PC-3 (cell line): ENCODE measurements around the gene STK16. TPM values are rescaled to one million over a fixed set of nuclear protein-coding genes. Genes with fewer than 3 reads are reported as not detected.

Experiments used
- ATAC-seq: fragments of 200-7000 bp; cut with Tn5 transposase; 2 replicates; pipeline ENCODE4 v1.9.1; 2020; ENCODE audit warnings: mild to moderate bottlenecking, moderate library complexity
- BruUV-seq: library from RNA; stranded (reverse); fragments of 400-500 nt; replicated peaks from 2 replicates; lab custom pipeline; 2021; lab: Mats Ljungman, UMichigan
- CTCF ChIA-PET: fragments of 300-600 bp; sonication (Branson Sonifier 250); formaldehyde crosslinking; loops from one replicate; lab custom pipeline; 2022; ENCODE audit warnings: antibody characterized with exemption; lab: Charles Lee
- POLR2A ChIA-PET: fragments of 300-600 bp; sonication (Branson Sonifier 250); formaldehyde crosslinking; loops from one replicate; lab custom pipeline; 2022; ENCODE audit warnings: antibody characterized with exemption; ENCODE audit not compliant: unreplicated experiment; lab: Charles Lee
- DNase-seq: peaks from one replicate; pipeline ENCODE4 v3.0.0-alpha.2; 2015
- H2AFZ ChIP-seq: fragments of 300-600 bp; sonication (generic); 2 replicates; pipeline ENCODE4 v1.6.0; 2016; ENCODE audit warnings: antibody characterized with exemption, low read length
- H3F3A ChIP-seq: fragments of 300-600 bp; sonication (generic); one replicate; pipeline ENCODE4 v1.6.0; 2017; ENCODE audit warnings: antibody characterized with exemption, low read length, control low read depth, mild to moderate bottlenecking; ENCODE audit not compliant: unreplicated experiment
- H3K27ac ChIP-seq: fragments of 300-600 bp; sonication (generic); 2 replicates; pipeline ENCODE4 v1.5.1; 2016; ENCODE audit warnings: mild to moderate bottlenecking, low read length
- H3K27me3 ChIP-seq: fragments of 300-600 bp; sonication (generic); 2 replicates; pipeline ENCODE4 v1.6.1; 2016; ENCODE audit warnings: low read length, mixed read lengths
- H3K36me3 ChIP-seq: fragments of 300-600 bp; sonication (generic); 2 replicates; pipeline ENCODE4 v1.6.1; 2016; ENCODE audit warnings: low read depth, mixed run types, low read length, mixed read lengths
- H3K4me1 ChIP-seq: fragments of 300-600 bp; sonication (generic); 2 replicates; pipeline ENCODE4 v1.5.1; 2016; ENCODE audit warnings: low read length; ENCODE audit not compliant: insufficient read depth
- H3K4me2 ChIP-seq: fragments of 300-600 bp; sonication (generic); 2 replicates; pipeline ENCODE4 v1.6.0; 2016; ENCODE audit warnings: low read length
- H3K4me3 ChIP-seq: fragments of 300-600 bp; sonication (generic); 2 replicates; pipeline ENCODE4 v1.5.1; 2016; ENCODE audit warnings: mild to moderate bottlenecking, low read length, mixed read lengths
- H3K79me2 ChIP-seq: fragments of 300-600 bp; sonication (generic); 2 replicates; pipeline ENCODE4 v1.6.1; 2017; ENCODE audit warnings: low read length, mixed read lengths
- H3K9ac ChIP-seq: fragments of 300-600 bp; sonication (generic); 2 replicates; pipeline ENCODE4 v1.6.0; 2016; ENCODE audit warnings: mild to moderate bottlenecking, low read length
- H3K9me2 ChIP-seq: fragments of 300-600 bp; sonication (generic); replicated peaks from 2 replicates; pipeline ENCODE4 v1.6.1; 2016; ENCODE audit warnings: mixed run types, low read length, mixed read lengths
- H3K9me3 ChIP-seq: fragments of 300-600 bp; sonication (generic); 2 replicates; pipeline ENCODE4 v1.6.1; 2016; ENCODE audit warnings: low read length, mixed read lengths
- H4K20me1 ChIP-seq: fragments of 300-600 bp; sonication (generic); 2 replicates; pipeline ENCODE4 v1.6.1; 2016; ENCODE audit warnings: low read length, mixed read lengths
- CTCF ChIP-seq: fragments of 300-600 bp; sonication (generic); conservative IDR thresholded peaks from 2 replicates; pipeline ENCODE4 v1.5.1; 2017; ENCODE audit warnings: antibody characterized with exemption, low read depth, mild to moderate bottlenecking, low read length
- EZH2 ChIP-seq: fragments of 300-600 bp; sonication (generic); IDR thresholded peaks from one replicate; pipeline ENCODE4 v1.6.1; 2017; ENCODE audit warnings: antibody characterized with exemption, mild to moderate bottlenecking, low read length; ENCODE audit not compliant: unreplicated experiment
- EZH2phosphoT487 ChIP-seq: fragments of 300-600 bp; sonication (generic); IDR thresholded peaks from 2 replicates; pipeline ENCODE4 v1.6.1; 2018; ENCODE audit warnings: mild to moderate bottlenecking, antibody characterized with exemption, low read length, borderline replicate concordance
- intact Hi-C: fragments of 100-400 bp; cut with micrococcal nuclease; formaldehyde crosslinking; loops from 2 replicates; pipeline ENCODE4 v1.9.0; 2023
- total RNA-seq: library from RNA; depleted of rRNA; stranded (reverse); fragments of >200 nt; gene quantifications from 2 replicates; pipeline ENCODE4 v1.2.3, GENCODE V29; 2014

STK16 gene
- total RNA-seq, 1 experiment from 2014 or later: 16.3 TPM

GRCh38 chr2:219220652-219221402 lies 24.5 kb upstream of the STK16 start:
- ATAC-seq (no peak), DNase-seq (no peak)
- Histone ChIP-seq H3K9ac (no peak overlapping the region), H3K27me3 (no peaks in the 10 kb centered on the region), H3K36me3 (peaks cover 15% of the 10 kb centered on the region), H3K4me1 (peaks cover 19% of the 10 kb centered on the region), H2AFZ (no peak overlapping the region), H3F3A (peaks cover 3% of the 10 kb centered on the region), H3K9me2 (no peaks in the 10 kb centered on the region), H3K79me2 (peaks cover 8% of the 10 kb centered on the region; the same call in 1 of the 2 replicates), H3K27ac (no peak overlapping the region), H3K4me3 (no peak overlapping the region), H4K20me1 (no peaks in the 10 kb centered on the region), H3K4me2 (no peak overlapping the region), H3K9me3 (no peaks in the 10 kb centered on the region)
- TF ChIP-seq CTCF: no peak
- TF ChIP-seq EZH2: no peak
- no peak for TF ChIP-seq EZH2phosphoT487
- ChIA-PET CTCF (no interaction called here), POLR2A (no interaction called here)
- no TSS peak for BruUV-seq
- intact Hi-C loops: no loop called here

DNA sequence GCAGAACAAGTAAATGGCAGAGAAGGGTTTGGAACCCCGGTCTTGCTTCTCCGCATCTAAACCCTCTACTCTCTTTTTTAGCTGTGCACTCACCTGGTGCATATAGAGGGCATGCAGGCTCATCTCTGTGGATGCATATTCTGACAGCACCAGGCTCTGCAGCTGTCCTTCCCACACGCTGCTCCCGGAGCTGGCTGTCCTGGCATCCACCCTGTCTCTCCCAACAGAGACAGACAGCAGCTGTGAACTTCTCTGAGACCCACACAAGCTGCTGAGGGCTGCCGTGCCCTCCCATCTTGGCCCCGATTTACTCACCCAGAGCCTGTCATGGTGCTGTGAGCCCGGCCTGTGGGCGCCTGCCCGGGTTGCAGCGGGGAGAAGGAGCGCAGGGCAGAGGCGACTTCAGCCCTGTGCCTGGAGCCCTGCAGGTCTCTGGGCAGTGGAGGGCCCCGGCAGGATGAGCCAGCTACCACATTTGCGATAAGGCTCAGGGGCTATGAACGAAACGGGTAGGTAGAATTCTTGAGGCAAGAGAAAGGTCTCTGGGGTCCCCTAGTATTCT lies 23.2 kb upstream of the STK16 start:
- Histone ChIP-seq H3K27me3 (no peaks in the 10 kb centered on the region), H2AFZ (no peak overlapping the region), H3K9me3 (no peaks in the 10 kb centered on the region), H3F3A (peaks cover 3% of the 10 kb centered on the region), H3K27ac (no peak overlapping the region), H3K4me1 (peaks cover 19% of the 10 kb centered on the region), H3K9ac (no peak overlapping the region), H3K4me2 (no peak overlapping the region), H3K9me2 (no peaks in the 10 kb centered on the region), H3K79me2 (peaks cover 4% of the 10 kb centered on the region), H3K36me3 (peaks cover 15% of the 10 kb centered on the region), H4K20me1 (no peaks in the 10 kb centered on the region), H3K4me3 (no peak overlapping the region)
- ChIA-PET POLR2A (interaction anchor here (0.5 kb wide), 1 partner anchor 66 kb away, joined by 6 read pairs; no protein-coding TSS in a partner anchor), CTCF (no interaction called here)
- TF ChIP-seq EZH2 (no peak), CTCF (no peak), EZH2phosphoT487 (no peak)
- ATAC-seq: no peak
- intact Hi-C loops: no loop called here
- DNase-seq: no peak
- BruUV-seq: no TSS peak
